MM.1S (cell line): ENCODE measurements around the gene MRPL48.

Experiments
- DNase-seq: peaks from one replicate; pipeline ENCODE4 v3.0.0-alpha.2; 2015
- H2AFZ ChIP-seq: fragments of 300-600 bp; sonication (generic); 2 replicates; pipeline ENCODE4 v1.6.0; 2016; ENCODE audit warnings: antibody characterized with exemption, low read length
- H3F3A ChIP-seq: fragments of 300-600 bp; sonication (generic); 2 replicates; pipeline ENCODE4 v1.6.1; 2016; ENCODE audit warnings: mild to moderate bottlenecking, antibody characterized with exemption, low read length, moderate library complexity, mixed read lengths; ENCODE audit not compliant: insufficient read depth
- H3K27ac ChIP-seq: fragments of 300-600 bp; sonication (generic); 2 replicates; pipeline ENCODE4 v1.5.1; 2016; ENCODE audit warnings: mild to moderate bottlenecking, low read length
- H3K27me3 ChIP-seq: fragments of 300-600 bp; sonication (generic); replicated peaks from 2 replicates; pipeline ENCODE4 v1.6.0; 2016; ENCODE audit warnings: low read length; ENCODE audit not compliant: insufficient read depth
- H3K36me3 ChIP-seq: fragments of 300-600 bp; sonication (generic); replicated peaks from 2 replicates; pipeline ENCODE4 v1.6.1; 2016; ENCODE audit warnings: mild to moderate bottlenecking, low read length, mixed read lengths; ENCODE audit not compliant: insufficient read depth
- H3K4me1 ChIP-seq: fragments of 300-600 bp; sonication (generic); 2 replicates; pipeline ENCODE4 v1.6.1; 2016; ENCODE audit warnings: low read length, mixed read lengths
- H3K4me2 ChIP-seq: fragments of 300-600 bp; sonication (generic); 2 replicates; pipeline ENCODE4 v1.6.0; 2016; ENCODE audit warnings: low read depth, low read length
- H3K4me3 ChIP-seq: fragments of 300-600 bp; sonication (generic); 2 replicates; pipeline ENCODE4 v1.5.1; 2016; ENCODE audit warnings: low read length, mixed read lengths
- H3K79me2 ChIP-seq: fragments of 300-600 bp; sonication (generic); 2 replicates; pipeline ENCODE4 v1.6.1; 2016; ENCODE audit warnings: mixed run types, low read length, mixed read lengths
- H3K9ac ChIP-seq: fragments of 300-600 bp; sonication (generic); 2 replicates; pipeline ENCODE4 v1.6.1; 2016; ENCODE audit warnings: low read length, mixed read lengths
- H3K9me2 ChIP-seq: fragments of 300-600 bp; sonication (generic); replicated peaks from 2 replicates; pipeline ENCODE4 v1.6.1; 2016; ENCODE audit warnings: mild to moderate bottlenecking, low read length, mixed read lengths; ENCODE audit not compliant: insufficient read depth
- H3K9me3 ChIP-seq: fragments of 300-600 bp; sonication (generic); replicated peaks from 2 replicates; pipeline ENCODE4 v1.6.1; 2016; ENCODE audit warnings: mild to moderate bottlenecking, low read length, mixed read lengths; ENCODE audit not compliant: insufficient read depth
- H4K20me1 ChIP-seq: fragments of 300-600 bp; sonication (generic); 2 replicates; pipeline ENCODE4 v1.6.1; 2016; ENCODE audit warnings: mild to moderate bottlenecking, low read length, moderate library complexity, mixed read lengths; ENCODE audit not compliant: insufficient read depth
- CTCF ChIP-seq: fragments of 300-600 bp; sonication (generic); IDR thresholded peaks from 2 replicates; pipeline ENCODE4 v1.5.1; 2016; ENCODE audit warnings: antibody characterized with exemption, low read length, mixed read lengths
- EZH2 ChIP-seq: fragments of 300-600 bp; sonication (generic); optimal IDR thresholded peaks from 2 replicates; pipeline ENCODE3; 2017; ENCODE audit warnings: low read depth, mild to moderate bottlenecking, antibody characterized with exemption, low read length, mixed read lengths
- EZH2phosphoT487 ChIP-seq: fragments of 300-600 bp; sonication (generic); IDR thresholded peaks from 2 replicates; pipeline ENCODE4 v1.6.1; 2018; ENCODE audit warnings: antibody characterized with exemption, low read length

The MRPL48 gene

GRCh38 chr11:73753938-73754337, 33.7 kb upstream of the MRPL48 start:
- no peaks in the 10 kb centered on the region for H3K9me3 ChIP-seq
- no peak for DNase-seq
- H3K79me2 ChIP-seq: peaks cover 92% of the 10 kb centered on the region
- no peak overlapping the region for H3K27ac ChIP-seq
- H3F3A ChIP-seq: no peaks in the 10 kb centered on the region
- H4K20me1 ChIP-seq: no peaks in the 10 kb centered on the region
- no peak overlapping the region for H2AFZ ChIP-seq
- H3K4me2 ChIP-seq: no peak overlapping the region
- H3K27me3 ChIP-seq: no peaks in the 10 kb centered on the region
- no peak overlapping the region for H3K9ac ChIP-seq
- no peaks in the 10 kb centered on the region for H3K36me3 ChIP-seq
- H3K9me2 ChIP-seq: no peaks in the 10 kb centered on the region
- no peak overlapping the region for H3K4me3 ChIP-seq
- TF ChIP-seq EZH2phosphoT487 (no peak), EZH2 (no peak), CTCF (no peak)
- H3K4me1 ChIP-seq: peaks cover 7% of the 10 kb centered on the region; the same call in 1 of the 2 replicates

- H4K20me1 ChIP-seq: no peaks in the 10 kb centered on the region
- H3K4me3 ChIP-seq: no peak overlapping the region
- H3K9me2 ChIP-seq: no peaks in the 10 kb centered on the region
- no peaks in the 10 kb centered on the region for H3K9me3 ChIP-seq
- peaks cover 13% of the 10 kb centered on the region; the same call in 1 of the 2 replicates for H3K4me1 ChIP-seq
- no peaks in the 10 kb centered on the region for H3F3A ChIP-seq
- no peak overlapping the region for H3K27ac ChIP-seq
- H2AFZ ChIP-seq: no peak overlapping the region
- DNase-seq: no peak
- peaks cover 92% of the 10 kb centered on the region for H3K79me2 ChIP-seq
- H3K9ac ChIP-seq: no peak overlapping the region
- TF ChIP-seq CTCF (no peak), EZH2 (no peak), EZH2phosphoT487 (no peak)
- no peaks in the 10 kb centered on the region for H3K27me3 ChIP-seq
- H3K36me3 ChIP-seq: no peaks in the 10 kb centered on the region
- no peak overlapping the region for H3K4me2 ChIP-seq
These were observed 32.0 kb upstream of the MRPL48 start for GRCh38 chr11:73755670-73756069.

GRCh38 chr11:73757598-73757997, 30.1 kb upstream of the MRPL48 start:
- no peak for DNase-seq
- TF ChIP-seq EZH2phosphoT487 (no peak), CTCF (no peak), EZH2 (no peak)
- Histone ChIP-seq H3K27me3 (no peaks in the 10 kb centered on the region), H3K4me1 (peaks cover 13% of the 10 kb centered on the region; the same call in 1 of the 2 replicates), H2AFZ (no peak overlapping the region), H3K9me2 (no peaks in the 10 kb centered on the region), H3K79me2 (peaks cover 73% of the 10 kb centered on the region), H4K20me1 (no peaks in the 10 kb centered on the region), H3K36me3 (no peaks in the 10 kb centered on the region), H3K9me3 (no peaks in the 10 kb centered on the region), H3K4me3 (no peak overlapping the region), H3K9ac (no peak overlapping the region), H3K27ac (no peak overlapping the region), H3K4me2 (no peak overlapping the region), H3F3A (no peaks in the 10 kb centered on the region)
